Measurements from ENCODE around the gene CRPPA.

Gene CRPPA

GRCh38 chr7:16432425-16432731, 11.0 kb upstream of the CRPPA start:
- TF ChIP-seq CTCF (IDR thresholded peaks at IDR 0.05; ENCODE audit: borderline replicate concordance, insufficient read depth, low read depth, low read length) = no peak
- no peak overlapping the region for H3K4me3 ChIP-seq (ENCODE audit: low read depth, low read length)

GRCh38 chr7:16431646-16432424, 10.5 kb upstream of the CRPPA start:
- TF ChIP-seq CTCF (IDR thresholded peaks at IDR 0.05; ENCODE audit: borderline replicate concordance, insufficient read depth, low read depth, low read length) = peak; percentile 21; the same call in 1 of the 2 replicates
- no peak overlapping the region for H3K4me3 ChIP-seq (ENCODE audit: low read depth, low read length)

GRCh38 chr7:16430133-16430532, 8.8 kb upstream of the CRPPA start:
- H3K4me3 ChIP-seq (ENCODE audit: low read depth, low read length) = no peak overlapping the region
- TF ChIP-seq CTCF (IDR thresholded peaks at IDR 0.05; ENCODE audit: borderline replicate concordance, insufficient read depth, low read depth, low read length) = no peak

DNA sequence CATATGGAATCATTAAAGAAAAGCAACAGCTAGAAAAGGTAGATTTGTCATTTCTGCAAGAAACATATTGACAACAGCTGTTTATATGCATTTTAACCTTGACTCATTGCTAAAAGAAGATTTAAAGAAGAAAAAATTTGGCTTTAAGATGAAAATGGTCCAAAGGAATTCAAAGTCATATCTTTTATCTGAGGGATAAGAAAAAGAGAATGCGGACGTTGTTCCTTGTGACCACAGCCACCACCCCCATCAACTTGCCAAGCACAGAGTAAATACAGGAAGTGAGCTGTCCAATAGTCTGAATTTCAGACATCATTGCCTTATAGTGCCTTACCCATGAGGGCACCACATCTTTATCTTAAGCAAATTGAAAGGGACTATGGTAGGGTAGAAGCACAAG, 7.3 kb upstream of the CRPPA start:
- H3K4me3 ChIP-seq (ENCODE audit: low read depth, low read length) = no peak overlapping the region
- TF ChIP-seq CTCF (IDR thresholded peaks at IDR 0.05; ENCODE audit: borderline replicate concordance, insufficient read depth, low read depth, low read length) = no peak

DNA sequence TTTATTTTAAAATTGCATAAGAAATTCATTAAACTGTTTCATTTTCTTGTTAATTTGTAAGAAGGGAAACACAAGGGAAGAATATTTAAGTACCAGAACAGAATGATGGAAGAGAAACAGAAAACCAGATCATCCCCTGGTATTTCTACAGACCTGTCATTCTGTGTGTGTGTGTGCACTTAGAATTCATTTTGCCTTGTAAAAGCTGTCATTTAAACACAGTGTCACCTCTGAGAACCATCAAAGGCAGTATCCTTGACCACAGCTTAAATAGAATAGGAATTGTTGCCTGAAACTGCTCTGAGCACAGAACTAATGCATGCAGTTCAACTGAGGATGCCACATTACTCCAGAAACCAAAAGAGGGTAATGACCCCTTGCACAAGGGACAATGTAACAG, 6.8 kb upstream of the CRPPA start:
- TF ChIP-seq CTCF (IDR thresholded peaks at IDR 0.05; ENCODE audit: borderline replicate concordance, insufficient read depth, low read depth, low read length) = no peak
- no peak overlapping the region for H3K4me3 ChIP-seq (ENCODE audit: low read depth, low read length)

DNA sequence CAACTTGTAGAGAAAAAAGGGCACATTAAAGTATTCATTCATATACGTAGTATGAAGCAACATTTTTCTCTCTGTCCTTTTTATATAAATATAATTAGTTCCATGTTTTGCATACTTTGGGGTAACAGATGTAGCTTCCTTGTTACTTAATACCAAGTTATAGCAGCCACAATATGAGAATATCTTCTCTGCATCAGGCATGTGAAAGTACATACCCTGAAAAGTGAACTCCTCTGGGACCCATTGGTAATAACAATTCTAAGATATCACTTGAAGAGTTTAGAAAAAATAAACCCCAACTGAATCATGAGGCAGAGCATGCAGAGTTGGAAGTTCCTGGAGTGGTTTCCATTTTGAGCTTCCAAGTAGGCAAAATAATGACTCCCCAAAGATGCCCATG, 2.4 kb upstream of the CRPPA start:
- no peak overlapping the region for H3K4me3 ChIP-seq (ENCODE audit: low read depth, low read length)
- TF ChIP-seq CTCF (IDR thresholded peaks at IDR 0.05; ENCODE audit: borderline replicate concordance, insufficient read depth, low read depth, low read length) = no peak

DNA sequence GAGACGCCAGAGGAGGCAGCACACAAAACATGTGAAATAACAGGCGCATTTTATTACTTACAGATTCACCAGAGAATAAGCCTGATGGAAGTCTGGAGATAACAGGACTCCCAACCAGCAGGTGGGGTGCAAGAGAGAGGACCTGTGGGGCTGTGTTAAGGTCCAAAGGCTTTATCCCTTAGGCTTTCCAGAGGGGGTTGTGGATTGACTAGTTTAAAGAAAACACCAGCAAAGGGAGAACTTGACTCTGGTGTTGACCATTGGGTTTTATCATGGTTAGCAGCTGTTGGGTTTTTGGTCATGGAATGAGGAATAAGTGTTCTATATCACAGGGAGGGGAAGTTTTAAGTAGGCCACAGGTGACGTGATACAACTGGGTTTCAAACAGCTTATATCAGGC, 1.6 kb upstream of the CRPPA start:
- no peak for TF ChIP-seq CTCF (IDR thresholded peaks at IDR 0.05; ENCODE audit: borderline replicate concordance, insufficient read depth, low read depth, low read length)
- no peak overlapping the region for H3K4me3 ChIP-seq (ENCODE audit: low read depth, low read length)
